GM21723 (cell line): ENCODE results near the gene OTUB2.
"Not testable (repeated sequence)": the region's sequence is repeated elsewhere in the genome, so short reads cannot be mapped to it uniquely, and the experiment has no call there.

Source experiments
- ATAC-seq: cut with Tn5 transposase; IDR thresholded peaks from one replicate; pipeline ENCODE4 v1.9.1; 2021; ENCODE audit warnings: mild to moderate bottlenecking, moderate library complexity; ENCODE audit not compliant: unreplicated experiment

Gene OTUB2

DNA sequence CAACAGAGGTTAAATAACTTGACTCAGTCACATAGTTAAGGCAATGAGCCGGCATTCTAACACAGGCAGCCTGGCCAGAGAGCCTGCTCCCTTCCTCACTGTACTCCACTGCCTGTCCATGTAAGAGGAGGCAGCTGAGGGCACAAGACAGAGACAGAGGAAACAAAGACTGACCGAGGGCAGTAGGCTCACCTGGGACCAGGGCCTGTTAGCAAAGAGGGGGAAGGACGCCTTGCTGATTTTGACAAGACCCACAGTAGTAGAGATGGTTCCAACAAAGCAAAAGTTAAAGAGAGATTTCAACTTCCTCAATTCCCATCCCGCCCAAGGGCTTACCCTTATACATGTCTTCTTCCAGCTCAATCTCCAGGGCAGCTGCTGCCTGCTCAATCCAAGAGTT, 26.5 kb downstream of the OTUB2 start:
- no peak for ATAC-seq

DNA sequence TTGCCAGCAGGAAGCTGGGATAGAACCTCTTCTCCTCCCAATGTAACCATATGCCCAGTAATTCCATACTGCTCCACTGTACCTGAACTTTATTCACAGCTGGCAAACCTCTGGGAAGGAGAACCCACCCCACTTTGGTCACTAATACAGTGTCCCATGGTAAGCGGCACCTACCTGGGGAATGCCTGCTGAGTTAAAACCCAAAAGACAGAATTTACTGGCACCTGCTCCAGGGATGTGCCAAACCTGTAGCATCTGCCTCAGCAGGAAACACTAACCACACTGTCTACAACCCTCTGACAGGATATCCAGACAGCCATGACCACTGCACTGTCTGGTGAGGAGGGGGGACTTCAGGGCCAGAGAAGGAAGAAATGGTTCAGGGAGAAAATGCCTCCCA, 28.3 kb downstream of the OTUB2 start:
- ATAC-seq, result no peak

DNA sequence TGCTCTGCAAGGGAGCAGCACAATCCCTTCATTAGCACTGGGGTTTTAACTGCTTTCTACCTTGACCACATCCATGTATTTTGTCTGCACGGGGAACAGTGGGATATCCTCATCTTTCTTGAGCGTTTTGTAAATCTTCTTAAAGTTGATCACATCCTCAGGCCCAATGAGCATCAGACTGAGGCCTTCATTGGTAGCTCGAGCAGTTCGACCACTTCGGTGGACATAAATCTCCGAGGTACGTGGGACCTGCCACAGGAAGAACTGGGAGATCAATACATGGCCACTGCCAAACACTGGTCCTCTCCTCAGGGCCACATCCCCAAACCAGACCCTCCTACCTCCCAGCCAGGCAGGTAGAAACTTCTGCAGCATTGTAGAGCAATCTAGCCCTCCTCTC, 28.8 kb downstream of the OTUB2 start:
- no peak for ATAC-seq

DNA sequence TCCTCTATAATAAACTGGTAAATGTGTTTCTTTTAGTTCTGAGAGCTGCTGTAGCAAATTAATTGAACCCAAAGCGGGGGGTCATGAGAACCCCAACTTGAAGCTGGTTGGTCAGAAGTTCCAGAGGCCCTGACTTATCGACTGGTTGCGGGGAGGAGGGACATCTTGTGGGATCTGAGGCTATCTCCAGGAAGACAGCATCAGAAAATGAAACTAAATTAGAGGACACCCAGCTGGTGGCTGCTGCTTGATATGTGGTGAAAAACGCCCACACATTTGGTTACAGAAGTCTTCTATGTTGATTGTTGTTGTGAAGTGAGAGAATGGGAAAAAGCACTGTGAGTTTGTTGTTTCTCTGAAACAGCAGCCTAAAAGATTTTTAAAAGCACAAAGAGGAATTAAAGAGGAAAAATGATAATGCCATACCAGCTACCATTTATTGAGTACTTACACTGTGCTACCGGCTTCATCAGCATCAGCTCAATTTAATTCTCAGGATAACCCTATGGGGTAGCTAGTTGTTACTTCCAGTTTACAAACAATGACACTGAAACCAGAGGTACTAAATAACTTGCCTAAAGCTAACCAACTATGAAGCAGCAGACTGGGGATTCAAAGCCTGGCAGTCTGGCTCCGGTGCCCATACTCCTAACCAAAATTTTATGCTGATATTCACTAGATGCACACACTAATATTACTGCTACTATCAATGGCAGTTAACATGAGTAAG, 30.6 kb downstream of the OTUB2 start:
- peak; percentile 83 for ATAC-seq

GRCh38 chr14:94058128-94058673, 32.1 kb downstream of the OTUB2 start:
- no peak for ATAC-seq

DNA sequence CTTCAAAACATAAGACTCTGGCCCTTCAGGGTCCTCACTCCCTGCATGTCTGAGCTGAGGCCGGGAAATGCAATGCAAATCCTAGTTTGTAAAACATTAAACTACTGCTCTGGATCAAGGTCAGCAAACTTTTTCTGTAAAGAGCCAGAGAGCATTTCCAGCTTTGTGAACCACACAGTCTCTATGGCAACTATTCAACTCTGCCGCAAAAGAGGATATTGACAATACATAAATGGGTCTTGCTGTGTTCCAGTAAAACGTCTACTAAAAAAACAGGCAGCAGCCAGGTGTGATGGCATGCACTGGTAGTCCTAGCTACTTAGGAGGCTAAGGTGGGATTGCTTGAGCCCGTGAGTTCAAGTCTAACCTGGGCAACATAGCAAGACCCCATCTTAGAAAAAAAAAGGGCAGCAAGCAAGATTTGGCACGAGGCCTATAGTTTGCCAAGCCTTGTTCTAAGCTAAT, 32.6 kb downstream of the OTUB2 start:
- no peak for ATAC-seq

DNA sequence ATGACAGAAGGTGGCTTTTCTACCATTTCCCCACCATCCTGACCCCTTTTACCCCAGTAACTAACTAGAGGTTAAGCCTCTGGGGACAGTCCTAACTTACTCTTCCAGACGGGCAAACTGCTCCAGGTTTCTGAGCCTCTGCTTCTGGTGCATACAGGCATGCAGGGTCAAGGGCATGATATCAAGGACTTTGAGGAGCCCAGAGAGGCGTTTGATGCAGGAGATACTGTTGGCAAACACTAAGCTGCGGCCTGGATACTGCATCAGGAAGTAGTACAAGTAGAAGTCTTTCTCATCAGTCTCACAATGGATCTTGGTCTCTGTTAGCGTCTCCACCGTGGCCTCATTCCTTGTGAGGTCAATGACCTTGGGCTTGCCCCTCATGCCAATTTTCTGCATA, 33.9 kb downstream of the OTUB2 start:
- ATAC-seq, result no peak

DNA sequence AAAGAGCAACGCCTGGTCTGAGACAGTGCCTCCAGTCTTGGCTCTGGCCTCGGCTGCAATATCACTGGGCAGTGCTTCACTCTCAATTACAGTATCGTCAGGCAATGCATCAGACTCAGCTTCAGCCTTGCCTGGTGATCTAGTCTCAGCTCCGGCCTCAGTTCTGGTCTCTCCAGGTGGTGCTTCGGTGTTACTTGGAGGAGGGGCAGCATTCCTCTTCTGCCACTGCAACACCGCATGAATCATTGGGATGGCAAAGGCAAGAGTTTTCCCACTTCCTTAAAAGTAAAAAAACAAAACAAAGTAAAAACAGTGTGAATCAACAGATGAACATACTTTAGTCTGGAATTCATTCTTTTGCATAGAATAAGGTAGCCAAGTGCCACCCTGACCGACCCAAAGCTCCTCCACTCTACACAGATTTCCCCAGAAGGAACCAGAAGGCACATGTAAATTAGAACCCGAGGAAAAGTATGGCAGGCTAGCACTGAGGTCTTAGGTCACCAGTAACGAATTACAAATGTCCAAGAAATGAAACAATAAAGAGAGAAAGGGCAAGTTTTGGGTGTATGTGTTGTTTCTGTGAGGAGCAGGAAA, 36.3 kb downstream of the OTUB2 start:
- ATAC-seq, result no peak

- no peak for ATAC-seq
Measured at GRCh38 chr14:94066089-94066676, 40.0 kb downstream of the OTUB2 start.

GRCh38 chr14:94072076-94072475, 45.9 kb downstream of the OTUB2 start:
- ATAC-seq, result not testable (repeated sequence)

GRCh38 chr14:94074534-94074933, 48.4 kb downstream of the OTUB2 start:
- no peak for ATAC-seq

GRCh38 chr14:94075008-94075407, 48.9 kb downstream of the OTUB2 start:
- ATAC-seq, result no peak

GRCh38 chr14:94077111-94077821, 51.1 kb downstream of the OTUB2 start:
- ATAC-seq, result no peak

GRCh38 chr14:94077823-94078222, 51.7 kb downstream of the OTUB2 start:
- no peak for ATAC-seq

GRCh38 chr14:94079891-94080620, 53.9 kb downstream of the OTUB2 start:
- ATAC-seq, result no peak

DNA sequence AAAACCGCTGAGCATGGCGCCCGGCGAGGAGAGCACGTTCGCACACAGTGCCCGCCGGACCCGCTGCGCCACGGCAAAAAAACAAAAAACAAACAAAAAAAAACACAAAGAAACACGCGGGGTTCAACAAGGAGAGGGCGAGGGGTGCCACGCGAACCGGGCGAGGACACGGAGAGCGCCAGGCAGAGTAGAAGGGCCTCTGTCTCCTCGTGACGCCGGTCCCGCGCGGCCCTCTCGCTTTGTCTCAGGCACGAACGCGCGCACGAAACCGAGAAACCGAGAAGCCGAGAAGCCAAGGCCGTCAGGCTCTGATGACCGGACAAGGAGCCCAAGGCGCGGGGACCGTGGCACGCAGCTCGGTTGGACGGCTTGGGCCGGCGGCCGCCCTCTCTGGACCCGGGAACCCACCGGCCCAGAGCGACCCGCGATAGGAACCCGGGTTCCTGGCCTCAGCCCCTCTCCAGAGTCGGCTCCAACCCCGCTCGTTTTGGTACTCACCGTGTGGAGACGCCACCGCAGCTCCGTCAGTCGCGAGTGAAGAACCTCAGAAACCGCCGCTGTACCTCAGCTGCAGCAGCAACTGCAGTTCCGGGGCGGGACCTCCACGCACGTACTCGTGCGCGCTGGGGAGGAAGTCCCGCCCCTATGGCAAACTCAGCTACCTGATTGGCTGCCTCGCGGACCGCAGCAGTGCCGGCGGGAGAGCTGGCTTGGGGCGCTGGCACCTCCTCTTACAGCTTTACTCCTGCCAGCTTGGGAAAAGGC, 54.7 kb downstream of the OTUB2 start, which contains the start of the genes DDX24 and IFI27L1:
Gene DDX24 (minus strand): TSS at position 582 of the 765 bp plus-strand sequence. CDS start 1,460 bp downstream, outside the sequence.
Gene IFI27L1 (plus strand): TSS at position 690 of the 765 bp plus-strand sequence. CDS start 15,628 bp downstream, outside the sequence.
- peak; percentile 99 for ATAC-seq

GRCh38 chr14:94081386-94081820, 55.3 kb downstream of the OTUB2 start:
- ATAC-seq, result peak; percentile 27

DNA sequence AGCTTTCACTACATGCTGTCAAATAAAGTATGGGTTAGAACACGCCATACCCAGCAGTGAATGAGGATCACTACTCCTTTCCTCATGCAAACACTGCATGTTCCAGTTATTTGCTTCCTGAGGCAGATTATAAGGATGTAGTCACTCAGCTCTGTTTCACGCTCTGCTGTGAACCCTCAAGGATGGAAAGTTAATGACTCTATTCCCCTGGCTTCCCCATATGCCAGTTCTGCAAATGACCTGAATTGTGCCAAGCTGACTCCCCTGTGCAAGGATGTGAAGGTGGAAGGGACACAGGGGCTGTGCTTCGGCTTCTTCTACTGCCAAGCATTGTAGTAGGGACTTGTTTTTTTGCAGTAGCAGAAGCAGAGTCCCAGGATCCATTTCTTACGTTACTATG, 61.8 kb downstream of the OTUB2 start:
- ATAC-seq, result no peak

- no peak for ATAC-seq
Measured at GRCh38 chr14:94088516-94088915, 62.4 kb downstream of the OTUB2 start.

- ATAC-seq, result no peak
Measured at GRCh38 chr14:94089479-94089878, 63.3 kb downstream of the OTUB2 start.
